Aorta (tissue), 5 donors: ENCODE measurements around the gene PPARA. TPM values are rescaled to one million over a fixed set of nuclear protein-coding genes. Genes with fewer than 3 reads are reported as not detected.

Source experiments
- ATAC-seq: fragments of 200-7000 bp; cut with Tn5 transposase; one replicate; pipeline ENCODE4 v1.9.1; 2022; ENCODE audit warnings: moderate library complexity; ENCODE audit not compliant: low FRiP score
- DNase-seq, 2 donors: peaks; one replicate each; pipeline ENCODE4 v3.0.0-alpha.2; 2020
- H3K27ac ChIP-seq, 2 donors: one replicate each; pipeline ENCODE4 v1.5.1; 2013; ENCODE audit warnings: low read length in 2 of 2, mild to moderate bottlenecking in 2 of 2, moderate library complexity in 2 of 2, control low read depth in 1 of 2, inconsistent platforms in 1 of 2, low read depth in 1 of 2
- H3K27me3 ChIP-seq, 2 donors: one replicate each; pipeline ENCODE4 v1.6.1; 2013; ENCODE audit warnings: control low read depth in 1 of 2, low read length in 1 of 2, mild to moderate bottlenecking in 1 of 2, moderate library complexity in 1 of 2; ENCODE audit not compliant: insufficient read depth in 2 of 2, control insufficient read depth in 1 of 2
- H3K36me3 ChIP-seq, 2 donors: one replicate each; pipeline ENCODE4 v1.6.1; 2013; ENCODE audit warnings: control low read depth in 1 of 2, low read length in 1 of 2, mild to moderate bottlenecking in 1 of 2; ENCODE audit not compliant: insufficient read depth in 2 of 2, control insufficient read depth in 1 of 2
- H3K4me1 ChIP-seq, 2 donors: one replicate each; pipeline ENCODE4 v1.6.1; 2013; ENCODE audit warnings: low read length in 2 of 2, control low read depth in 1 of 2, mild to moderate bottlenecking in 1 of 2, moderate library complexity in 1 of 2; ENCODE audit not compliant: insufficient read depth in 2 of 2, control insufficient read depth in 1 of 2
- H3K4me3 ChIP-seq, 2 donors: one replicate each; pipeline ENCODE4 v1.5.1; 2013; ENCODE audit warnings: low read length in 2 of 2, control low read depth in 1 of 2, mild to moderate bottlenecking in 1 of 2
- H3K9me3 ChIP-seq: one replicate; pipeline ENCODE4 v1.6.1; 2013; ENCODE audit warnings: mild to moderate bottlenecking, low read length; ENCODE audit not compliant: control insufficient read depth
- WGBS, 2 donors: extraction: QIAGEN DNeasy Blood & Tissue Kit; methylation state at CpG; one replicate each; pipeline ENCODE4 v1.1.7; 2013; 5-methylcytosine and 5-hydroxymethylcytosine counted together
- intact Hi-C, 2 donors: fragments of 100-400 bp; cut with DNase I; formaldehyde crosslinking; loops; one replicate each; pipeline versions ENCODE4 v1.14.2 to v1.15.0; 2022
- polyA plus RNA-seq, 2 donors: library from polyadenylated mRNA; stranded (reverse); fragments of 200-250 nt; gene quantifications; one replicate each; pipeline ENCODE4 v1.2.3, GENCODE V29; 2013
- total RNA-seq, 2 donors: library from RNA; stranded (reverse); fragmentation: NEBNext Ultra II Directional; extraction: Animal tissue kit (Norgen Biotek cat#: 25700); gene quantifications; one replicate each; pipeline ENCODE4 v1.2.1, GENCODE V29; 2021
- donor health status: healthy with polysubstance abuse.
- donor health status: Bipolar disorder and iron deficiency.
- donor health status: DM: no; HTN: no; CAD: no.
- donor health status: DM: no; HTN: no; CAD: no.
- donor health status: DM: yes; HTN: yes; CAD: no.

PPARA gene
- total and polyA plus RNA-seq, 4 donors, result 6.9 to 32.1 (median 19.7) TPM

DNA sequence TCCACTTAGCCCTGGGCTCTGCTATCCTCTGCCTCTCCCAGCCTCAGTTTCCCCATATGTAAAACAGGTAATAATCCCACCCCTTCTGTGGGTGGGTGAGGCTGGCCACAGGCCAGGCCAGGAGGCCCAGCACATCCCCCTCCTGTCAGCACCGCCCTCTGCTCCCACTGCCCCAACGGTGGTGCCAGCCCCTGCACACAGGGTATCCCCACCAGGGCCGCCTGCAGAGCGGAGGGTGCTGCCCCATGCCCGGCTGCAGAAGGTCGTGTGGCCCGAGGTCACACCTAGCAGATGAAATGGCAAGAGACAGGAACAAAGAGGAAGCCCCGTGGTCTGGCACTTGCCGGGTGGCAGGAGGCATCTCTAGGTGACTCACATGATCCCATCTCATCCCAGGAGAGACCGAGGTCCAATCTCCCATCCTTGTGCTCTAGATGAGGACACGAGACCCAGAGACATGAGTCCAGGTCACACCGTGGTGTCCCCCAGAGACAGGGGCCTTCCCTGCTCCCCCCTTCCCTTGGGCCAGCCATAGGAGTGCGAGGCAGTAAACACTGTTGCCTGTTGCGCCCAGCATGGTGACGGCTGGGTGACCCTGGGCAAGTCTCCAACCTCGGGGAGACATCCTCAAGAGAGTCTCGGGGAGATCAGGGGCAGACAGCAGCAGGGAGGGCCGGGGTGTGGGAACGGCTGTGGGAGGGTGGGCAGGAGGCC lies 27.2 kb upstream of the PPARA start:
- intact Hi-C loops, result loop anchor here (2.0 to 5.0 kb wide), 4 partner anchors 174 to 419 kb away; partner anchors contain the start of gene GTSE1 (in 1 of the 2)
- WGBS, 2 donors, result 77 to 81% methylated on average over 19 of the region's 19 CpGs
- no peak for DNase-seq

DNA sequence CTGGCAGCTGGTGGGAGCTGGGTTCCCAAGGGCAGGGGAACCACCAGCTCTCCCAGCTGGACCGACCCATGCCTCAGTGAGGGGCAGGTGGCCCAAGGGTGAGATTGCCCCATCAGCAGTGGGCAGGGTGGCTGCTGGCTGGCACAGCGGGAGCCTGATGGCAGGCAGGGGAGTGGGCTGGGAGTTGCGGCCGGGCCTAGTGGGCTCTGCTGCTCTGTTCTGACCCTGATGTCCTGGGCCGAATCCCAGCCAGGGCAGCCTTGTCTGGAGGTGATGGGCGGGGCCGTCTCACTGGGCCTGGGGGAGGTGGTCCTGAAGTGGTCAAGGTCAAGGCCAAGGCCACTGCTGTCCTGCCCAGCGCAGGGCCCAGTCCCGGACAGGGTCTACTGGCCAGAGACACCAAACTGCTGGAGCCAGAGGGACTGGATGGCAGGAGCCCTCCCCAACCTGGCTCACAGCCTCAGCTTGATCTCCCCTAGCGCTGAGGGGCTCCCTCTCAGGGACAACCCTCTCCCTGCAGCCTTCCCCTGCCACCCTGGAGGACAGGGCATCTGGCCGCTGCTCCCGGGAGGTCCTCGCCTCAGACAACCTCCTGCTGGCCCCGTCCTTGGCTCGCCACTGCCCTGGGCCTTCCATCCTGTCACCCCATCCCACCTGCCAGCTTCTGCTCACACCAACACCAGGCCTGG lies 26.5 kb upstream of the PPARA start:
- DNase-seq (no peak), ATAC-seq (no peak)
- H3K4me3 ChIP-seq, result no peak overlapping the region
- WGBS, 2 donors, result 91 to 98% methylated on average over 15 of the region's 15 CpGs
- no peak overlapping the region for H3K27ac ChIP-seq
- H3K4me1 ChIP-seq, result no peaks in the 10 kb centered on the region
- no peaks in the 10 kb centered on the region for H3K36me3 ChIP-seq
- no peaks in the 10 kb centered on the region for H3K27me3 ChIP-seq
- no peaks in the 10 kb centered on the region for H3K9me3 ChIP-seq
- intact Hi-C loops, result loop anchor here (2.0 to 5.0 kb wide), 4 partner anchors 173 to 418 kb away; partner anchors contain the start of gene GTSE1 (in 1 of the 2)

More for the DNA sequence above, 27.2 kb upstream of the PPARA start:
- Histone ChIP-seq H3K9me3 (no peaks in the 10 kb centered on the region), H3K4me3 (no peak overlapping the region), H3K27ac (no peak overlapping the region), H3K4me1 (no peaks in the 10 kb centered on the region), H3K27me3 (no peaks in the 10 kb centered on the region), H3K36me3 (no peaks in the 10 kb centered on the region)
- ATAC-seq, result no peak

DNA sequence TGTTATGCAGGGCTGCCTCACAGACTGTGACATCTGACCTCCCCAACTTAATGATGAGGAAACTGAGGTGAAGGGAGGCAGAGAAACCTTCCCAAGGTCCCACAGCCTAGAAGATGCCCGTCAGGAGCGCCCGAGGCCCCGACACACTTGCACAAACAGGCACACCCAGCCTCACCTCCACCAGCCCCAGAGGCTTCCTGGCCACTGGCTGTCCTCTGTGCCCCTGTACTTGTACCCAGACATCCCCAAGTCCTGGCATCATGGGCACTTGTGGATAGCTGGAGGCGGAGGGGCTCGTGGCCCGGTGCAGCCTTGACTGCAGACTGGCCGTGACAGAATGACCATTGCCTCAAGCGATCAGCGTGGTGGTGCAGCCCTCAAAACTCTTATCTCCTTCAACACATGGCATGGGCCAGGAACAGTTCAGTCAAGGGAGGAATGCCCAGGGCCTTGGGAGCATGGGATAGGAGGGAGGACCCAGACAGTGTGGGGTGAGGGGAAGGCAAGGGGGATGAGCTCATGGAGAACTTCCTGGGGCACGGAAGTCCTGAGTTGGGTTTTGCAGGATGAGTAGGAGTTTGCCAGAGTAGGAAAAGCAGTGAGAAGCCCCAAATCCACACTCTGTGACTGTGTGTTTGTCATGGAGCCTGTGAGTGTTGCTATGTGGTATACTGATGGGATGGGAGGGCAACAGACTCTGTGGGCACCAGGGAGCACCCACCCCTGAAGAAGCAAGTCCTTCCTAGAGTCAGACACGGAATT lies 25.8 kb upstream of the PPARA start:
- intact Hi-C loops, result loop anchor here (5.0 kb wide), 3 partner anchors 173 to 418 kb away; partner anchors contain the start of gene GTSE1 (in 1 of the 2)
- ATAC-seq (no peak), DNase-seq (no peak)
- H3K36me3 ChIP-seq, result no peaks in the 10 kb centered on the region
- WGBS, 2 donors, result 94 to 95% methylated on average over 12 of the region's 12 CpGs
- H3K9me3 ChIP-seq, result no peaks in the 10 kb centered on the region
- no peaks in the 10 kb centered on the region for H3K4me1 ChIP-seq
- no peak overlapping the region for H3K27ac ChIP-seq
- no peaks in the 10 kb centered on the region for H3K27me3 ChIP-seq
- no peak overlapping the region for H3K4me3 ChIP-seq

DNA sequence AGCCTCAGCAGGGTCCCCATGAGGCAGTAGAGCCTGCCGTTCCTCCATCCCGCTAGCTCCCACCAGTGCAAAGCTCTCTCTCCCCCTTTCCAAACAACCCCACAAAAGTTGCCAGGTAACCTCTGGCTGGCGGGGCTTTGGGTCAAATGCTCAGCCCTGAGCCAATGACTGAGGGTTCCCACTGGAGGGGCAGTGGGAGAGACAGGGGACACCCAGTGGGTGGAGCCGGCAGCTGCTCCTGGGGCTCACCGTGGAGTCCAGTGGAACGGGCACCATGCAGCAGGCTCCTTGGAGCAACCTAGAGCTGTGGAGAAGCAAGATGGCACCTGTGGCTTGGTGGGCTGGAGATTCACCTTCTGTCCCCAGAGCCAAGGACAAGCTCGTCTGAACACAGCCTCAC lies 25.0 kb upstream of the PPARA start:
- intact Hi-C loops, result no loop called here
- WGBS, 2 donors, result 77 to 92% methylated on average over 7 of the region's 7 CpGs
- H3K36me3 ChIP-seq, result no peaks in the 10 kb centered on the region

DNA sequence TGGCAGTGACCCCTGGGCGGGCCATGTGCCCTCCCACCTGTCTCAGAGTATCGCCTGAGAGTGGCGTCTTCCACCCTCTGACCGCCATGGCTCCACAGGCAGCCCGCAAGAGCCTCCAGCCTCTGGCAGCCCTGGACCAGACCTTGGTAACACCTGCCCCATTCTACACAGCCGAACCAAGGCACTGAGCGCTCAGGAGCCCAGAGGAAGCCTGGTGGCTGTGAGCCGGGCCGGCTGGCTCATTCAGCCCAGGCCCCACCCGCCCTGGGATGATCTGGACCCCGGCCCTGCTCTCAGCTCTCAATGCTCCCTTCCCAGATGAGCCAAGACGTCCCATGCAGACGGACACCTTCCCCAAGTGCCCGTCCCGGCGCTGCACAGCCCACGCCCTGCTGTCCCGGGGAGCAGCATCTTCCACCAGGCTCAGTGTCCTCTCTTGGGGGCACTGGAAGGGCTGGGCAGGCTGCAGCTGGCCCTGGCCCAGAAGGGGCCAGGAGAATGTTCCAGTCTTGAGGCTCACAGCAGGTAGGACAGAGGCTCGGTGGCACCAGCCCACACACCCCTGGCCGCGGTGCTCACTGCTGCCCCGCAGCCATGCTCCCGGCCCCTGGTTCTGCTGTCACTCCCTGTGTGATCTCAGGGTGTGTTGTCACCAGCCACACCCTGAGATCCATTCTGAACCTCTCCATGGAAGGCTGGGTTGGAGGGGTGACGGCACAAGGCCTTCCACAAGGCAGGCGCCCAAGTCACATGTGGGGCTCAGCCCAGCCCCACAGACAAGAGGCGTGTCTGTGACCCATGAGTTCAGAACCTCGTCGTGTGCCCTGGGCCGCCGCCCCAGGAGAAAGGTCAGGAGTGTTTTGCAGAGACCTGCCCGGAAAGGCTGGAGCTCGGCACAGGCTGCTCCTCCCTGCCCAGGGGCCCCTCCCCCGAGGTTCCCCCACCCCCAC lies 24.2 kb upstream of the PPARA start:
- Histone ChIP-seq H3K9me3 (no peaks in the 10 kb centered on the region), H3K4me1 (no peaks in the 10 kb centered on the region), H3K27me3 (no peaks in the 10 kb centered on the region), H3K27ac (no peak overlapping the region), H3K4me3 (no peak overlapping the region), H3K36me3 (no peaks in the 10 kb centered on the region)
- ATAC-seq (no peak), DNase-seq (no peak)
- intact Hi-C loops, result no loop called here
- 90 to 92% methylated on average over 33 of the region's 33 CpGs for WGBS, 2 donors

More for the DNA sequence above, 25.0 kb upstream of the PPARA start:
- Histone ChIP-seq H3K4me3 (no peak overlapping the region), H3K27ac (no peak overlapping the region), H3K9me3 (no peaks in the 10 kb centered on the region), H3K27me3 (no peaks in the 10 kb centered on the region), H3K4me1 (no peaks in the 10 kb centered on the region)
- no peak for ATAC-seq
- no peak for DNase-seq

DNA sequence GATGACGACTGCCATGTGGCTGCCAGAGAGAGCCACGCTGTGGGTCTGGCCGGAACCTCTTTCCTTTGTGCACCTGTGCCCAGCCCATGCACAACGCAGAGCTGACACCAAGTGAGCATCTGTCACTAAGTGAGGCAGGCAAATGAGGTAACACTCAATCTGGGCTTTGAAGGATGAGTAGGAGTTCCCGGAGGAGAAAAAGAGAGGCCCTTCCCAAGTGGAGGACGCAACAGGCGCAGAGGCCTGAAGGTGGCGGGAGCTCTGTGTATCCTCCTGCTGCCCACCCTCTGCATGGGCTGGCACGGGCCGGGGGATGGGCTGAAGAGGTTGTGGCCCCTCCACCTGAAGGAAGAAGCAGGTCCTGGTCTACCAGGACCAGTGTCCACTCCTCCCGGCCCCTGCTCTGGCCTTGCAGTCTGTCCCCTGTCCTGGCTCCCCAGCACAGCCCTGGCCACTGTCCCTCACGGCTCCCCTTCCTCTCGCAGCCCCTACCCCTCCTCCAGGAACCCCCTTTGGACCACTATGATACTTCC lies 23.4 kb upstream of the PPARA start:
- intact Hi-C loops, result no loop called here
- H3K9me3 ChIP-seq, result no peaks in the 10 kb centered on the region
- no peak overlapping the region for H3K4me3 ChIP-seq
- no peaks in the 10 kb centered on the region for H3K36me3 ChIP-seq
- no peaks in the 10 kb centered on the region for H3K27me3 ChIP-seq
- no peaks in the 10 kb centered on the region for H3K4me1 ChIP-seq
- no peak overlapping the region for H3K27ac ChIP-seq
- no peak for DNase-seq
- WGBS, 2 donors, result 96% methylated on average over 13 of the region's 13 CpGs
- no peak for ATAC-seq

DNA sequence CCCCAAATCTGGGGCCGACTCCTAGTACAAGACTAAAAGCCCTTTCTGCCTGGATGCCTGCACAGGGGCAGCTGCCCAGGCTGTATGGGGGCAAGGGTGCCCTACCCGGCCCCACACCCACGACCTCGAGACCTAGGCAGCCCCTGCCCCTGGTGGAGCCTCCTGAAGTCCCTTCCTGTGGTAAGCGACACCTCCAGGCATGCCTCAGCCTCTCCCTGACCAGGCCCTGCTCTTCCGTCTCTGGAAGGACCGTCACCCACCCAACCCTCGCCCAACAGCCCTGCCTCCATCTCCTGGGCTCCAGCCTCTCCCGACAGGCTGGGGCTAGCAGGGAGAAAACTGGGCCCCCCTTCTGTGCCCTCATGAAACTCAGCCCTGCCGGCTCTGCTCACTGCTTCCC lies 22.8 kb upstream of the PPARA start:
- WGBS, 2 donors, result 93% methylated on average over 10 of the region's 10 CpGs
- intact Hi-C loops, result no loop called here
- no peak for ATAC-seq

DNA sequence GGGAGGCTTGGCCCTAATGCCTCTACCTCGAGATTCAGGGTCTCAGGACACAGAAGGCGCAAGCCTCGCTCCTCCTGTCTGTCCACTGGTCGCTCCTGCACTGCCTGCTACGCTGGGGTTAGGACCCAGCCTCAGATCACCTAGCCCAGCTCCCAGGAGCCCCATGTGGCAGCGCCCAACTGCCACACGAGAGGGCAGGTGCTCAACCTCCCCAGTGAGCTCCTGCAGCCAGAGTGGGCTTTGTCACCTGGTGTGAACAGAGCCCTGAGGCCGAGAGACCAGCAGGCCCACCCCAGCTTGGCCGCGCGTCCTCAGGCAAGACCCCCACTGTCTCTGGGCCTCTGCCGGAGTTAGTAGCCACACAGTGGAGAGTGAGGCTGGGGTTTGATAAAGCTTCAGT lies 21.7 kb upstream of the PPARA start:
- no peaks in the 10 kb centered on the region for H3K4me1 ChIP-seq
- ATAC-seq (no peak), DNase-seq (no peak)
- WGBS, 2 donors, result 92 to 93% methylated on average over 12 of the region's 12 CpGs
- H3K27me3 ChIP-seq, result no peaks in the 10 kb centered on the region
- intact Hi-C loops, result no loop called here
- H3K4me3 ChIP-seq, result no peak overlapping the region
- no peak overlapping the region for H3K27ac ChIP-seq
- H3K9me3 ChIP-seq, result no peaks in the 10 kb centered on the region
- no peaks in the 10 kb centered on the region for H3K36me3 ChIP-seq

More for the DNA sequence above, 22.8 kb upstream of the PPARA start:
- DNase-seq, result no peak
- no peaks in the 10 kb centered on the region for H3K9me3 ChIP-seq
- H3K36me3 ChIP-seq, result no peaks in the 10 kb centered on the region
- no peaks in the 10 kb centered on the region for H3K4me1 ChIP-seq
- H3K27ac ChIP-seq, result no peak overlapping the region
- no peak overlapping the region for H3K4me3 ChIP-seq
- no peaks in the 10 kb centered on the region for H3K27me3 ChIP-seq
